GM12872 (cell line): ENCODE data around the gene SEPTIN8.

Experiments
- CTCF ChIP-seq: IDR thresholded peaks from 3 replicates; pipeline ENCODE4 v1.5.1; 2011; ENCODE audit warnings: low read depth, mild to moderate bottlenecking, low read length, moderate library complexity; ENCODE audit not compliant: insufficient read depth

SEPTIN8 gene

GRCh38 chr5:132746954-132747615, 30.0 kb downstream of the SEPTIN8 start, which contains the start of gene CCNI2:
TSS of gene CCNI2 (plus strand) at chr5:132747426. CDS start at chr5:132747496, 70 bp downstream.
- TF ChIP-seq CTCF = peak; percentile 60

GRCh38 chr5:132746592-132746953, 30.5 kb downstream of the SEPTIN8 start:
- TF ChIP-seq CTCF = no peak

GRCh38 chr5:132744659-132745058, 32.4 kb downstream of the SEPTIN8 start:
- TF ChIP-seq CTCF = no peak

GRCh38 chr5:132742626-132743025, 34.4 kb downstream of the SEPTIN8 start:
- no peak for TF ChIP-seq CTCF

- TF ChIP-seq CTCF = no peak
These were observed 34.9 kb downstream of the SEPTIN8 start for GRCh38 chr5:132742158-132742557.

GRCh38 chr5:132739232-132739631, 37.8 kb downstream of the SEPTIN8 start:
- TF ChIP-seq CTCF = no peak

- no peak for TF ChIP-seq CTCF
These were observed 38.9 kb downstream of the SEPTIN8 start for GRCh38 chr5:132737982-132738681.
